D721Med (cell line): Measurements from ENCODE around the gene MTCH1.
"Not testable (repeated sequence)": the region's sequence is repeated elsewhere in the genome, so short reads cannot be mapped to it uniquely, and the experiment has no call there.

Experiments
- DNase-seq: peaks from one replicate; pipeline ENCODE4 v3.0.0; 2011; ENCODE audit warnings: low spot score; ENCODE audit not compliant: insufficient read length
- FAIRE-seq: peaks from 2 replicates; lab custom pipeline; 2011; peaks lifted over from hg19 to GRCh38; lab: Jason Lieb, UNC
- TF ChIP-seq, protein P1 (sequence below): IDR thresholded peaks from 2 replicates; pipeline ENCODE4 v1.5.1; 2012; ENCODE audit warnings: mild to moderate bottlenecking, control low read depth; ENCODE audit not compliant: insufficient read depth; ENCODE audit errors: missing control alignments

MTCH1 gene

DNA sequence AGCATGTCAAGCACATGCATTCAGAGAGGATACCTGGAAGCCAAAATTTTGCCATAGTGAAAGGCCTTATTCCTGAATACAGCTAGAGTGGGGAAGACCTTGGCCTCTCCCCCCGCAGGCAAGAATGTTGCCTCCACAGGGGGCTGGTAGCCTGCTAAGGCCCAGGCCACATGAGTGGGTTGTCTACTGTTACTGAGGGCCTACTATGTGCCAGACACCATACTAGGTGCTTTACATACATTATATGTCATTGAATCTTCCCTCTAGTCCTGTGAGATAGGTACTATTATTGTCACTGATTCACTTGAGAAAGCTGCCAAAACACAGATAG, 32.1 kb downstream of the MTCH1 start:
- FAIRE-seq (no peak), DNase-seq (no peak)
- TF ChIP-seq, protein P1, sequence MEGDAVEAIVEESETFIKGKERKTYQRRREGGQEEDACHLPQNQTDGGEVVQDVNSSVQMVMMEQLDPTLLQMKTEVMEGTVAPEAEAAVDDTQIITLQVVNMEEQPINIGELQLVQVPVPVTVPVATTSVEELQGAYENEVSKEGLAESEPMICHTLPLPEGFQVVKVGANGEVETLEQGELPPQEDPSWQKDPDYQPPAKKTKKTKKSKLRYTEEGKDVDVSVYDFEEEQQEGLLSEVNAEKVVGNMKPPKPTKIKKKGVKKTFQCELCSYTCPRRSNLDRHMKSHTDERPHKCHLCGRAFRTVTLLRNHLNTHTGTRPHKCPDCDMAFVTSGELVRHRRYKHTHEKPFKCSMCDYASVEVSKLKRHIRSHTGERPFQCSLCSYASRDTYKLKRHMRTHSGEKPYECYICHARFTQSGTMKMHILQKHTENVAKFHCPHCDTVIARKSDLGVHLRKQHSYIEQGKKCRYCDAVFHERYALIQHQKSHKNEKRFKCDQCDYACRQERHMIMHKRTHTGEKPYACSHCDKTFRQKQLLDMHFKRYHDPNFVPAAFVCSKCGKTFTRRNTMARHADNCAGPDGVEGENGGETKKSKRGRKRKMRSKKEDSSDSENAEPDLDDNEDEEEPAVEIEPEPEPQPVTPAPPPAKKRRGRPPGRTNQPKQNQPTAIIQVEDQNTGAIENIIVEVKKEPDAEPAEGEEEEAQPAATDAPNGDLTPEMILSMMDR, result no peak

- DNase-seq (no peak), FAIRE-seq (no peak)
- TF ChIP-seq, protein P1, result no peak
These were observed 36.4 kb downstream of the MTCH1 start for GRCh38 chr6:36949636-36950035.

GRCh38 chr6:36949076-36949475, 36.9 kb downstream of the MTCH1 start:
- not testable (repeated sequence) for FAIRE-seq, DNase-seq

DNA sequence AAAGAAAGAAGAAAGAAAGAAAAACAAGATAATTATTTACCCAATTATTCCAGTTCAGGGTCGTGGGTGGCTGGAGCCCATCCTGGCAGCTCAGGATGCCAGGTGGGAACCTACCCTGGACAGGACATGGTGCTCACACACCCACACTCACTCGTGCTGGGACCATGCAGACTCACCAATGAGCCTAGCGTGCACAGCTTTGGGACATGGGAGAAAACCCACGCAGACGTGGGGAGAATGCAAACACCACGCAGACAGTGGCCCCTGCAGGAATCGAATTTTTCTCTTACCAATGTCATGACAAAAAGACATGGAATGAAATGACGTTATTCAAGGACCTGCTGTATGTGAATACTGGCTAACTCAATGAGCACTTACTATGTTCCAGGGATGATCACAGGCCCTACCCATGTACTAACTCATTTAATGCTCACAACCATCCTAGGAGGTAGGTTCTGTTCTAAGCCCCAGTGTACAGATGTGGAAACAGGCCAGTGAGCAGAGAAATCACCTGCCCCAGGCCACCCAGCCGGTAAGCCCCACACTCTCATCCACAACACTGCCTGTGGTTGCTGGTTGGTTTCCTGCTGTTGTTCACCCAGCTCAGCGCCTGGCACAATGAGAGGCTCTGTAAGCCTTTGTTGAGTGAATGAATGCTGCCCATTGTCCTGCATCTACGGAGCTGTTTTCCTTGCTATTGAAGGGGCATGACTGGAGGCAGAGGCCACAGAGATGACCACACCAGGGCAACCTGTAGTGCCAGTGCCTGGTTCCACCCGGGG, 38.2 kb downstream of the MTCH1 start:
- no peak for DNase-seq
- no peak for FAIRE-seq
- TF ChIP-seq, protein P1, result no peak

DNA sequence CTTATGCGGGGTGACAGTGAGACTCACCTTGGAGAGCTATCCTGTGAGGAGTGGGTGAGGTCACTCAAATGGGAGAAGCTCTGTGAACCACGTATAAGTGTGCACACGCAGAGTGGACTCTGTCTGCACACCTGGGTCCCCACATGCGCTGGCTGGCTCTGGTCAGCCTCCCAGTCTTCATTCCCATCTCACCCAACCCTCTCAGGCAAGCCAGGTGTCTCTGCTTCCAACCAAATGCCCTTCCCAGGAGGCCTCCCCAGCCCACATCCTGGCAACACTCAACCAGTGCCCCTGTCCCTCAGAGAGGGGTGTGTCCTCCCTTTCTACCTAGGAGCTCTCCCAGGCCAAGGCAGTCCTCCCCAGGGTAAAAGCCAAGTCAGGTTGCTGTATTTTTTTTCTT, 39.5 kb downstream of the MTCH1 start:
- DNase-seq (no peak), FAIRE-seq (no peak)
- TF ChIP-seq, protein P1, result no peak

DNA sequence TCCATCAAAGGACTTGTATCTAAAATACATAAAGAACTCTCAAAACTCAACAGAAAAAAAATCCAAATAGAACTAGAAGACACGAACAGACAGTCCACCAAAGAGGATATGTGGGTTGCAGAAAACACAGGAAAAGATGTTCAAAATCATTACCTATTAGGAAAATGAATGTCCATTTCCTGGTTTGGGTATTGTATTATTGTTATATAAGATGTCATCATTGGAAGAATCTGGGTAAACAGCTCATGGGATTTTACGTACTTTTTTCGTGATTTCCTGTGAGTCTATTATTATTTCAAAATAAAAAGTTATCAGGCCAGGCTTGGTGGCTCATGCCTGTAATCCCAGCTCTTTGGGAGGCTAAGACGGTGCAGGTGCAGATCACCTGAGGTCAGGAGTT, 40.7 kb downstream of the MTCH1 start:
- FAIRE-seq (no peak), DNase-seq (no peak)
- TF ChIP-seq, protein P1, result no peak

DNA sequence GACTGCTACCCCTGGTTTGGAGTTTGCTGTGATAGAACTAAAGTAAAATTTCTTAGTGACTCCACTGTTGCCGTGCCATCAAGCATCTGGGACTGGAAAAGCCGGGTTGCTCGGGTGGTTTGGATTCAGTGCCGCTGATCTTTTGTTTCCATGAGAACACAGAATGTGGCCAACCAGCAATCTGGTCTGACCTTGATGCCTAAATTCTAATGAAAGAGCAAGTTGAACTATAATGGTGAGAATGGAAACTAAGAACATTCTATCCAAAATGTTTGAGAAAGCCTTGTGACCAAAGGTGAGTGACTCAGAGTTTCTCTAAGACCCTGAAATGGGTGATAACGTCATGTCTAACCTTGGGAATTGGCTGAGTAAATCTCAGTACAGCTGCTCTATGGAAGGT, 41.3 kb downstream of the MTCH1 start:
- DNase-seq (no peak), FAIRE-seq (no peak)
- TF ChIP-seq, protein P1, result no peak

DNA sequence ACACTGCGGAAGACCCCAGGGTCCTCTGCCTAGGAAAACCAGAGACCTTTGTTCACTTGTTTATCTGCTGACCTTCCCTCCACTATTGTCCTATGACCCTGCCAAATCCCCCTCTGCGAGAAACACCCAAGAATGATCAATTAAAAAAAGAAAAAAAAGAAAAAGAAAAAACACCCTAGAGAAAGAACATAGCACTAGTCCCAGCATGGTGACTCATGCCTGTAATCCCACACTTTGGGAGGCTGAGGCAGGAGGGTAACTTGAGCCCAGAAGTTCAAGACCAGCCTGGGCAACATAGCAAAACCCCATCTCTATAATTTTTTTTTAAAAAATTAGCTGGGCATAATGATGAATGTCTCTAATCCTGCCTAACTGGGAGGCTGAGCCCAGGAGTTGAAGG, 43.7 kb downstream of the MTCH1 start:
- not testable (repeated sequence) for FAIRE-seq, DNase-seq

GRCh38 chr6:36941561-36941960, 44.4 kb downstream of the MTCH1 start:
- not testable (repeated sequence) for FAIRE-seq, DNase-seq
